ENCODE measurements around the gene WDR45B. TPM values are rescaled to one million over a fixed set of nuclear protein-coding genes. Genes with fewer than 3 reads are reported as not detected.

The WDR45B gene
- total RNA-seq, 1 donor from 2014 or later, result 61.4 TPM

DNA sequence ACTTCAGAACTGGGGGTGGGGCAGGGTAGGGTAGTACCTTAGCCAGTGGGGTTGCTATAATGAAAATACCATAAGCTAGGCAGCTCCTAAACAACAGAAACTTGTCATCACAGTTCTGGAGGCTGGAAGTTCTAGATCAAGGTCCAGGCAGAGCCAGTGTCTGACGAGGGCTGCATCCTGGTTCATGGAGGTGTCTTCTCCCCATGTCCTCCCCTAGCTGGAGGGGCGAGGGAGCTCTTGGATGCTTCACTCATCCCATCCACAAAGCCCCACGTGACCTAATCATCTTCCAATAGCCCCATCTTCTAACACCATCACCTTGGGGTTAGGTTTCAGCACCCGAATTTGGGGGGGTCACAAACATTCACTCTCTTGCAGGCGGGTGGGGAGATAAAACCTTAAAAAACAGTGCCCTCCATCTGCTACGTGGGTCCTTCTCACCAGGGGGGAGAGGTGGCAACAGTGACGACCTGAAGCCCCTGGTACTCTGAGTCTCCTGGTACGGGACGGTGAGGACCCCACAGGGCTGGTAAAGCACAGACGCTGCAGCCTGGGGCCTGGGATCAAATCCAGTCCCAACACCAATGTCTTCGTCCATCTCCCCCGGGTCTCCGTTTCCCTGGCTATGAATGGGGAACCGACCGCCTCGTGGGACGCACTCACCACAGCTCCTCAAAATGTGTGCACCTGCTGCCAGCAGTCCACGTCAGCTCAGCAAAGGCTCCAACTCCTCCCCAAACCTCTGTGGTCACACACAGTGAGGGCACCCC lies 27.4 kb upstream of the WDR45B start:
- no peak for DNase-seq

GRCh38 chr17:82674656-82675475 lies 26.6 kb upstream of the WDR45B start:
- DNase-seq, result peak; percentile 16

DNA sequence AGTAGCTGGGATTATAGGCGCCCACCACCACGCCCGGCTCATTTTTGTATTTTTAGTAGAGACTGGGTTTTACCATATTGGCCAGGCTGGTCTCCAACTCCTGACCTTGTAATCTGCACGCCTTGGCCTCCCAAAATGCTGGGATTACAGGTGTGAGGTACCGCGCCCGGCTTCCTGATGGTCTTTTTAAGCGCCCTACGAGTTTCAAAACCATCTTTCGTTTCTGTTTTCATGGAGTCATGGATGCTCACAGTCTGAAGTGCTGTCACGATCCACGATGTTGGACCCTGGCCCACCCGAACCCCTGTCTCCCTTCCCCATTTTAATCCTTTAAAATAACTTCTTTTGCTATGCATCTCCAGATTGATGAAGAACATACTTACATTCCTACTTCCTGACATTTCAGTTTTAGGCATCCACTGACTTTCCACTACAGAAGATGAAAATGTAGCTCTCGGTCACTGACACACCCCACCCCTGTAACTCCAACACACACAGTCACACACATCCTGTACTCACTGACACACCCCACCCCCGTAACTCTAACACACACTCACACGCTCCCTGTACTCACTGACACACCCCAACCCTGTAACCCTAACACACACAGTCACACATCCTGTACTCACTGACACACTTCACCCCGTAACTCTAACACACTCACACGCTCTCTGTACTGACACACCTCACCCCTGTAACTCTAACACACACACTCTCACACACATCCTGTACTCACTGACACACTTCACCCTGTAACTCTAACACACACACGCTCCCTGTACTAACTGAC lies 22.6 kb upstream of the WDR45B start:
- no peak for DNase-seq

DNA sequence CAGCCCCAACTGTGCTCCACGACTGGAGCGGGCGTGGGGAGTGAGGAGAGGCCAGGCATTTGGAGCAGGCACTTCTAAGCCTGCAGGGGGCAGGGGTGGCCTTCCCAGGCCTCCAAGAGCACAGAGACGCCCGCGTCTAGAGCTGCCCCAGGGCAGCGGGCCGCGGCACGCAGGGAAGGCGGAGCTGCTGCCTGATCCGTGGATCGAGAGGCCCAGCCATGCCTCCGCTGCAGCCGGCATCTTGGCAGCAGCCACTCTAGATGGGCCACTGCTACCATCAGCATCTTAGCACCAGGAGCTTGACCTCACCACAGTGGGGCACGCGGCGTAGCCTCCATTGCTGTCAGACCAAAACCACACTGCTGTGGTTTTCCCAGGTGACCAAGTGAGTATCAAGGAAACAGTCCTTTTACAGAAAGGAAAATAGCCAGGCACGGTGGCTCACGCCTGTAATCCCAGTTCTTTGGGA lies 20.4 kb upstream of the WDR45B start:
- DNase-seq, result peak; percentile 76

- no peak for DNase-seq
These were observed 19.9 kb upstream of the WDR45B start for GRCh38 chr17:82668024-82668630.

GRCh38 chr17:82667668-82668000 lies 19.4 kb upstream of the WDR45B start:
- DNase-seq, result no peak

DNA sequence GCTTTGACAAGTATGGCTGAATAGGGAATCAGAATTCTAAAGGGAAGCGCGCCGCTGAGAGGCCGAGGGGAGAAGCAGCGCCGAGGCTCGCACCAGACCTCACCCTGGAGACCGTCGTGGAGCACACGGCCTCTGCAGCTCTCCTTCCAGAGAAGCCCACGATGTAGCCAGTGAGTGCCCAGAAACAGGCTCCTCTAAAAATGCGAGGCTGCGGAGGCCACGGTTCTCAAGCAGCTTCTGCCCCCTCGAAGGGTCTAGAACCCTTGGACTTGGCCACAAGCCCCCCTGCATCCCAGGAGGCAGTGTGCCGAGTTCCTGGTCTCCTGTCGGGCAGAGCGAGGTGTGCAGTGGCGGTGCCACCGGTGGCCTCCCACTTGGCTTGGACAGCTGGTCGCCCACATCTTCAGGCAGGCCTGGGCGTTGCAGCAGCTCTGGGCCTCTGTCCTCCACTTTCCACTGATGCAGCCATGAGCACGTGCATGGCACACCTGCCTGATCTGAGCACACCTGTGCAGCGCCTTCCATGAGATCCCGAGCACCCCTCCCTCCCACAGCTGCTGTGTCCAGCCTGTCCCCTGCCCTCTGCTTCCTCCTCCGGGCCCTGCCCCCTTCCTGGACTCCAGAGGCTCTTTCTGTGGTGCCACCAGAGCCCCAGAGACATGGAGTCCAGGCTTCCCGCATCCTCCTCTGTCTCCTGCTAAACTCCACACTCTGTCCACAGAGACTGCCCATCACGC lies 18.9 kb upstream of the WDR45B start:
- no peak for DNase-seq

- no peak for DNase-seq
These were observed 17.6 kb upstream of the WDR45B start for GRCh38 chr17:82665891-82666290.

- no peak for DNase-seq
These were observed 17.0 kb upstream of the WDR45B start for GRCh38 chr17:82665217-82665616.

- no peak for DNase-seq
These were observed 16.5 kb upstream of the WDR45B start for GRCh38 chr17:82664701-82665182.

- no peak for DNase-seq
These were observed 16.0 kb upstream of the WDR45B start for GRCh38 chr17:82664276-82664575.

GRCh38 chr17:82663381-82664275 lies 15.4 kb upstream of the WDR45B start:
- DNase-seq, result no peak

DNA sequence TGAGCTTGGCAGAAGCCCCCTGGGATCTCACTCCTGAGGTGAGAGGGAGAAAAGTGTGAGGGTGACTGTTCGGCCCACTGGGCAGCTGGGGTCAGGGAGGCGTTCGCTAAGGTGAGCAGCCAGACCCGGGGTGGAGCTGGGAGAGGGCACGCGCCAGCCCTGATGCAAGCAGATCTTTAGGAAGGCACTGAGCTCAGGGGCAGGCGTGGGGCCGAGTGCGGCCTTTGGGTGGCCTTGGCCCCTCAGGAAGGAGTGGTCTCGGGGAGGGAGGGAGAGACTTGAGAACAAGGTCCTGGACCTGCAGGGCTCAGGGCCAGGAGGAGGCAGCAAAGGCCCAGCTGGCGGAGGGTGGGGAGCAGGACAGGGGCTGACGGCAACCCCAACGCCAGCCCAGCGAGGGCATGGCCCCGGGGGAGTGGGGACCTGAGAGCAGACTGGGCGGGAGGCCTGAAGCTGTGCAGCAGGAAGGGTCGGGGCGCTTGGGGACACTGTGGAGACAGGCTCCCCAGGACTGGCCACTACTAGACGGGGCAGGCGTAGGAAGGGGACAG lies 14.5 kb upstream of the WDR45B start:
- DNase-seq, result no peak

- DNase-seq, result no peak
These were observed 13.8 kb upstream of the WDR45B start for GRCh38 chr17:82661717-82662683.

GRCh38 chr17:82659886-82660285 lies 11.6 kb upstream of the WDR45B start:
- no peak for DNase-seq

DNA sequence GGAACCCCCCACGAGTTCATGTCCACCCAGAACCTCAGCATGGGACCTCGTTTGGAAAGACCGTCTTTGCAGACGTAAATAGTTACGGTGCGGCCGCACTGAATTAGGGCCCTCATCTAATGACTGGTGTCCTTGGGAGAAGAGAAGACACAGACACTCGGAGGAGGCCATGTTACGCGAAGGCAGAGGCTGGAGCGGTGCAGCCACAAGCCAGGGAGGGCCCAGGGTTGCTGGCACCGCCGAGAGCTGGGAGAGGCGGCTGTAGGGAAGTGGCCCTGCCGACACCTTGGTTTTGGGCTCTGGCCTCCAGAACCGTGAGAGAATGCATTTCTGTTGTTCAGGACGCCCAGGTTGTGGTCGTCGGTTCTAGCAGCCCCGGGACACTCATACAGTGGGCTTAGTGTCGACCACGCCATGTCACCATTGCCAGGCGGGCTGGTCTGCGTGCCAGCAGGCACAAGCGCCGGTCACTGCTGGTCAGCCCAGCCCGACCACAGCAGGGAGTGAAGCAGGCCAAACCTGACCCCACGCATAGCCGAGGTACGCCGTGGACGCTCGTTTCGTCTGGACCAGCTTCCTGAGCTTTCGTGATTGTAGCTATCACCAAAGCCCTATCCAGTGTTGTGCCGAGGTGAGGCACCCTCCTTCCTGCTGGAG lies 10.7 kb upstream of the WDR45B start:
- no peak for DNase-seq

DNA sequence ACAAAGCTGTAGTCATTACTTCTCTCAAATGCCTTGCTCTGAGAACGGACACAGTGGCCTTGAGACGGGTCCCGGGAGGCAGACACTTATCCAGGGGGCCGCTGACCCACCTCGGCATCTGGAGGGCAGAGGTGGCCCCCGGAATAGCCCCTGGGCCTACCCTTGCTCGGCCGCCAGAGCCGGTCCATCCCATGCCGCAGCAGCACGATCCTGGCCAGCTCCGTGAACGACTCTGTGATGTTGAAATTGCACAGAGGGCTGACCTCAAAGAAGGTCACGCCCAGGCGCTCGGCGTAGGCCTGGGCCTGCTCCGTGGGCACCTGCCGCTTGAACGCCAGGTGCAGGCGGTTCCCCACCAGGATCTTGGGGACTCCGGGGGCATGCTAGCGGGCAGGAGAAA lies 10.1 kb upstream of the WDR45B start:
- DNase-seq, result no peak

GRCh38 chr17:82657926-82658325 lies 9.7 kb upstream of the WDR45B start:
- no peak for DNase-seq

- no peak for DNase-seq
These were observed 8.0 kb upstream of the WDR45B start for GRCh38 chr17:82656266-82656665.

Data from dermis blood vessel endothelial cell (primary cell).